Keratinocyte (primary cell): ENCODE measurements around the gene VSTM2A.

Experiments used
- CTCF ChIP-seq, 3 experiments: IDR thresholded peaks in 1 of 3; conservative IDR thresholded peaks in 1 of 3; optimal IDR thresholded peaks in 1 of 3; 2 replicates in 2 of 3; 3 replicates in 1 of 3; pipeline versions ENCODE3 to v1.5.1; 2011; ENCODE audit warnings: low read length in 3 of 3, mild to moderate bottlenecking in 3 of 3, moderate library complexity in 2 of 3, control low read depth in 1 of 3, inconsistent platforms in 1 of 3; ENCODE audit not compliant: insufficient read depth in 2 of 3; ENCODE audit errors: extremely low read depth in 1 of 3
- EZH2 ChIP-seq: IDR thresholded peaks from one replicate; pipeline ENCODE4 v1.6.1; 2012; ENCODE audit warnings: inconsistent platforms, mild to moderate bottlenecking, low read length, moderate library complexity

DNA sequence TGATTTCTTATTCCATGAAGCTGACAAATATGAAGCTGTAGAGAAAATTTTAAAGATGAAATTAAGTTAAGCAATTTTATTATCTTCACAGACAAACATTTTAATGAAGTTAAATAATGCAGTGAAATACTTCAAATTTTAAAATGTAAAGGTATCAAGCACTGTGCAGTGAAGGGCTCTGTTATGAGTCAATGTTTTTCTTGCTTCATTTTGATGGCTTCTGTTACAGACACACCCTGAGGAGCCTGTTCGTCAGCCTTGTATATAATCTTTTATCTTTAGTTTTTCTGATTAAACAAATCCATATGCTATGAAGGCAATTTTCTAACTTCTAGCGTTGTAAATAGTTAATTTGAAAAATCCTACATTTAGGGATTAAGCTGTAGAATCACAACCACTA lies 18.5 kb downstream of the VSTM2A start:
- TF ChIP-seq CTCF (optimal IDR thresholded peaks at IDR 0.05 in 1 of 3, IDR thresholded peaks at IDR 0.05 in 1 of 3, conservative IDR thresholded peaks at IDR 0.05 in 1 of 3; ENCODE audit: extremely low read depth in 1 of 3, insufficient read depth in 2 of 3, low read length in 3 of 3) (no peak), EZH2 (no peak)
